Astrocyte of the cerebellum (primary cell): ENCODE results near the gene PTOV1.
A peak's percentile ranks its signal among the peaks of the same experiment; 100 is the strongest.

Experiments used
- DNase-seq: peaks from one replicate; pipeline ENCODE4 v3.0.0-alpha.2; 2011; ENCODE audit warnings: low read depth
- H3K4me3 ChIP-seq: 2 replicates; pipeline ENCODE4 v1.5.1; 2011; ENCODE audit warnings: mild to moderate bottlenecking, low read depth, low read length, moderate library complexity
- CTCF ChIP-seq: IDR thresholded peaks from 2 replicates; pipeline ENCODE4 v1.5.1; 2012; ENCODE audit warnings: low read length, low read depth, moderate library complexity, mild to moderate bottlenecking; ENCODE audit errors: missing control alignments
- in situ Hi-C: cut with HindIII; loops from 2 replicates; pipeline ENCODE4 v1.10.0; 2017; ENCODE audit warnings: low sequenced_read_pairs

Gene PTOV1

GRCh38 chr19:49872245-49873128 is 21.5 kb downstream of the PTOV1 start:
- no peak overlapping the region for H3K4me3 ChIP-seq
- no peak for TF ChIP-seq CTCF
- in situ Hi-C loops = no loop called here
- no peak for DNase-seq

GRCh38 chr19:49873129-49873521 is 22.2 kb downstream of the PTOV1 start:
- in situ Hi-C loops = no loop called here
- H3K4me3 ChIP-seq = no peak overlapping the region
- no peak for TF ChIP-seq CTCF
- no peak for DNase-seq

- TF ChIP-seq CTCF = no peak
- no peak overlapping the region for H3K4me3 ChIP-seq
- DNase-seq = no peak
Observed at GRCh38 chr19:49873834-49874233, 22.9 kb downstream of the PTOV1 start.

GRCh38 chr19:49874503-49875157 is 23.7 kb downstream of the PTOV1 start:
- H3K4me3 ChIP-seq = peak overlapping the region; percentile 73
- in situ Hi-C loops = no loop called here
- TF ChIP-seq CTCF = no peak
- no peak for DNase-seq

More at GRCh38 chr19:49873834-49874233, 22.9 kb downstream of the PTOV1 start:
- in situ Hi-C loops = no loop called here

- H3K4me3 ChIP-seq = peak overlapping the region; percentile 73
- no peak for TF ChIP-seq CTCF
- in situ Hi-C loops = no loop called here
- DNase-seq = no peak
Observed at GRCh38 chr19:49875177-49875576, 24.2 kb downstream of the PTOV1 start.

- no peak for DNase-seq
- no peak for TF ChIP-seq CTCF
- in situ Hi-C loops = no loop called here
Observed at GRCh38 chr19:49875857-49876421, 25.0 kb downstream of the PTOV1 start.

More at GRCh38 chr19:49875857-49876421, 25.0 kb downstream of the PTOV1 start:
- peak overlapping the region; percentile 73 for H3K4me3 ChIP-seq
